Liver (tissue), 3 donors: ENCODE measurements around the gene RAPGEF4.

Experiments used
- JUND ChIP-seq, 2 donors: IDR thresholded peaks; 2 replicates each; pipeline ENCODE4 v1.6.1; 2016; ENCODE audit warnings: antibody characterized with exemption in 2 of 2
- NR2F2 ChIP-seq: IDR thresholded peaks from 2 replicates; pipeline ENCODE4 v1.6.1; 2016; ENCODE audit warnings: antibody characterized with exemption
- YY1 ChIP-seq: IDR thresholded peaks from 2 replicates; pipeline ENCODE4 v1.6.1; 2016; ENCODE audit warnings: antibody characterized with exemption, mild to moderate bottlenecking
- TF ChIP-seq, protein P1 (sequence below): fragments of 150-350 bp; IDR thresholded peaks from 2 replicates; pipeline ENCODE4 v1.5.1; 2017; ENCODE audit warnings: improper control_type of control experiment, low read depth, low read length; ENCODE audit not compliant: missing input control
- donor health status: healthy.
- donor health status: healthy.

DNA sequence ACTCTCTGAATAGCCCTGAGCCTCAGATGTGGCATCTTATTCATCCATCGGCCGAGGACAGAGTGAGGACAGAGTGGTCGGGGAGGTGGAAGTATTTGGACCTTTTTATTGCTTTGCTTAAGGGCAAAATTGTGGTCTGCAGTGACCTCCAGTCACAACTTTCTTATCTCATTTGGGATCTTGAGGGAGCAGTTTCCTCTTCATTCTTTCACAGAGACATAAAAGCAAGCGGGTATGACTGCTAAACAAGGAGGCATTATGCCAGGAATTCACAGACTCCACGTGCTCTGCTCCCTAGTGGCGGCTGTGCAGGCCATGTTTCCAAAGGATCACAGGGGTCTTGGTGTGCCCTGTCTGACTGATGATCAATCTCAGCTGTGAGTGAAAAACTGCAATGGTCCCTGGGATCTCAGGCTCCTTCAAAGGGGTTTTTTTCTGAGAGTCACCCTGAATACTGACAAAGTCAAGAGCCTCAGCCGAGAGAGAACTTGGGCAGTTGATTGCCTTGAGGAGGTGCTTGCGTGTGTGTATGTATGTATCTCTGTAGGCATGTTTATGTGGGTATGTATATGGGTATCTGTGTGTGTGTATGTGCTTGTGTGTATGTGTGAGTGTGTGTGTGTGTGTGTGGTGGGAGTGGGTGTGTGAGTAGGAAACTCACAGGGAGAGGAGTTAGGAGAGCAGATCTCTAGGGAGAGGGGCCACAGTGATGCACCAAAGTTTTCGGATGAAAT lies 47.7 kb downstream of the RAPGEF4 start:
- TF ChIP-seq YY1 (no peak), JUND (IDR thresholded peaks at IDR 0.05) (no peak), NR2F2 (no peak)
- TF ChIP-seq, protein P1, sequence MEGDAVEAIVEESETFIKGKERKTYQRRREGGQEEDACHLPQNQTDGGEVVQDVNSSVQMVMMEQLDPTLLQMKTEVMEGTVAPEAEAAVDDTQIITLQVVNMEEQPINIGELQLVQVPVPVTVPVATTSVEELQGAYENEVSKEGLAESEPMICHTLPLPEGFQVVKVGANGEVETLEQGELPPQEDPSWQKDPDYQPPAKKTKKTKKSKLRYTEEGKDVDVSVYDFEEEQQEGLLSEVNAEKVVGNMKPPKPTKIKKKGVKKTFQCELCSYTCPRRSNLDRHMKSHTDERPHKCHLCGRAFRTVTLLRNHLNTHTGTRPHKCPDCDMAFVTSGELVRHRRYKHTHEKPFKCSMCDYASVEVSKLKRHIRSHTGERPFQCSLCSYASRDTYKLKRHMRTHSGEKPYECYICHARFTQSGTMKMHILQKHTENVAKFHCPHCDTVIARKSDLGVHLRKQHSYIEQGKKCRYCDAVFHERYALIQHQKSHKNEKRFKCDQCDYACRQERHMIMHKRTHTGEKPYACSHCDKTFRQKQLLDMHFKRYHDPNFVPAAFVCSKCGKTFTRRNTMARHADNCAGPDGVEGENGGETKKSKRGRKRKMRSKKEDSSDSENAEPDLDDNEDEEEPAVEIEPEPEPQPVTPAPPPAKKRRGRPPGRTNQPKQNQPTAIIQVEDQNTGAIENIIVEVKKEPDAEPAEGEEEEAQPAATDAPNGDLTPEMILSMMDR: no peak
